RWPE2 (cell line): ENCODE data around the gene OBP2A.

Experiments
- ATAC-seq: fragments of 200-7000 bp; cut with Tn5 transposase; 3 replicates; pipeline ENCODE4 v1.9.1; 2021; ENCODE audit warnings: low read depth
- DNase-seq: peaks from one replicate; pipeline ENCODE4 v3.0.0-alpha.2; 2020; ENCODE audit warnings: low spot score
- H3K27ac ChIP-seq: fragments of 450-650 bp; 2 replicates; pipeline ENCODE4 v1.5.1; 2017; ENCODE audit warnings: mild to moderate bottlenecking; ENCODE audit not compliant: poor library complexity, severe bottlenecking
- H3K27me3 ChIP-seq: fragments of 250-450 bp; sonication (Bioruptor Pico); 2 replicates; pipeline ENCODE4 v1.5.1; 2021; ENCODE audit warnings: mild to moderate bottlenecking, moderate library complexity; ENCODE audit not compliant: insufficient read depth, poor library complexity, severe bottlenecking
- H3K36me3 ChIP-seq: fragments of 250-450 bp; sonication (Bioruptor Pico); 2 replicates; pipeline ENCODE4 v1.5.1; 2020; ENCODE audit warnings: low read depth, mild to moderate bottlenecking, moderate library complexity
- H3K4me1 ChIP-seq: fragments of 250-450 bp; sonication (Bioruptor Pico); 2 replicates; pipeline ENCODE4 v1.5.1; 2021; ENCODE audit warnings: mild to moderate bottlenecking, moderate library complexity; ENCODE audit not compliant: insufficient read depth, poor library complexity, severe bottlenecking
- H3K4me3 ChIP-seq: fragments of 250-450 bp; sonication (Bioruptor Pico); 2 replicates; pipeline ENCODE4 v1.5.1; 2021; ENCODE audit warnings: mild to moderate bottlenecking, moderate library complexity; ENCODE audit not compliant: severe bottlenecking
- H3K9me3 ChIP-seq: fragments of 250-450 bp; sonication (Bioruptor Pico); 2 replicates; pipeline ENCODE4 v1.5.1; 2021; ENCODE audit warnings: mild to moderate bottlenecking, moderate library complexity; ENCODE audit not compliant: severe bottlenecking
- CTCF ChIP-seq: fragments of 450-650 bp; IDR thresholded peaks from one replicate; pipeline ENCODE4 v1.5.1; 2017; ENCODE audit warnings: mild to moderate bottlenecking, moderate library complexity; ENCODE audit not compliant: poor library complexity, severe bottlenecking

Gene OBP2A

GRCh38 chr9:135520916-135521607 is 24.9 kb upstream of the OBP2A start, which contains the start of gene LCN1:
LCN1 (plus strand) TSS chr9:135521440; CDS start chr9:135521498, 58 bp downstream.
- no peaks in the 10 kb centered on the region for H3K4me1 ChIP-seq
- no peak within 1 kb of the TSS for H3K4me3 ChIP-seq
- no peaks in the 10 kb centered on the region for H3K36me3 ChIP-seq
- no peak for TF ChIP-seq CTCF
- no peak for ATAC-seq
- H3K27ac ChIP-seq: no peak within 1 kb of the TSS
- DNase-seq: peak; percentile 49
- H3K9me3 ChIP-seq: no peaks in the 10 kb centered on the region
- no peaks in the 10 kb centered on the region for H3K27me3 ChIP-seq

GRCh38 chr9:135521608-135522095 is 24.3 kb upstream of the OBP2A start:
- H3K4me3 ChIP-seq: no peak overlapping the region
- H3K36me3 ChIP-seq: no peaks in the 10 kb centered on the region
- DNase-seq (peak; percentile 33), ATAC-seq (no peak)
- H3K9me3 ChIP-seq: no peaks in the 10 kb centered on the region
- TF ChIP-seq CTCF: no peak
- H3K4me1 ChIP-seq: no peaks in the 10 kb centered on the region
- no peak overlapping the region for H3K27ac ChIP-seq
- H3K27me3 ChIP-seq: no peaks in the 10 kb centered on the region

- TF ChIP-seq CTCF: no peak
- DNase-seq (peak; percentile 48), ATAC-seq (no peak)
- no peaks in the 10 kb centered on the region for H3K27me3 ChIP-seq
- no peaks in the 10 kb centered on the region for H3K9me3 ChIP-seq
- H3K4me1 ChIP-seq: no peaks in the 10 kb centered on the region
- H3K27ac ChIP-seq: no peak overlapping the region
- no peaks in the 10 kb centered on the region for H3K36me3 ChIP-seq
- H3K4me3 ChIP-seq: no peak overlapping the region
Measured at GRCh38 chr9:135522137-135522877, 23.6 kb upstream of the OBP2A start.

- no peak for ATAC-seq
- Histone ChIP-seq H3K36me3 (no peaks in the 10 kb centered on the region), H3K27me3 (no peaks in the 10 kb centered on the region), H3K4me3 (no peak overlapping the region), H3K4me1 (no peaks in the 10 kb centered on the region), H3K9me3 (no peaks in the 10 kb centered on the region), H3K27ac (no peak overlapping the region)
- peak; percentile 42 for DNase-seq
- no peak for TF ChIP-seq CTCF
Measured at GRCh38 chr9:135522931-135523330, 23.0 kb upstream of the OBP2A start.
